K562 (cell line): ENCODE data around the gene SCLY. TPM values are rescaled to one million over a fixed set of nuclear protein-coding genes. Genes with fewer than 3 reads are reported as not detected.

Experiments used
- ATAC-seq: fragments of 200-7000 bp; cut with Tn5 transposase; 3 replicates; pipeline ENCODE4 v1.9.1; 2020; ENCODE audit warnings: moderate library complexity
- BruUV-seq: library from RNA; stranded (reverse); fragments of 400-500 nt; replicated peaks from 2 replicates; lab custom pipeline; 2021; lab: Mats Ljungman, UMichigan
- CTCF ChIA-PET: fragments of 300-600 bp; formaldehyde crosslinking; extraction: SDS; loops from one replicate; lab custom pipeline; 2021; ENCODE audit warnings: low intra/inter-chr PET ratio; lab: Yijun Ruan, JAX
- POLR2A ChIA-PET: fragments of 300-600, 350-650 bp; sonication (Branson Sonifier 250); formaldehyde crosslinking; extraction: SDS; loops from one replicate; lab custom pipeline; 2021; ENCODE audit warnings: antibody characterized with exemption, inconsistent platforms; lab: Yijun Ruan, JAX
- DNase-seq, 4 experiments: peaks; one replicate each; pipeline versions ENCODE4 v3.0.0 to v3.0.0-alpha.2; 2011 to 2018; ENCODE audit warnings: low spot score in 3 of 4, mixed read lengths in 3 of 4; ENCODE audit errors: extremely low read depth in 1 of 4
- FAIRE-seq: peaks from 2 replicates; lab custom pipeline; 2011; peaks lifted over from hg19 to GRCh38; lab: Jason Lieb, UNC
- H2AFZ ChIP-seq: 2 replicates; pipeline ENCODE4 v1.6.0; 2011; ENCODE audit warnings: low read depth, low read length, control low read depth, inconsistent platforms
- H3K27ac ChIP-seq: fragments of 200-600 bp; 3 replicates; pipeline ENCODE4 v1.8.0; 2011; ENCODE audit warnings: low read depth, mild to moderate bottlenecking, control low read depth, inconsistent platforms, low read length, moderate library complexity, mixed read lengths; ENCODE audit errors: extremely low read depth
- H3K27me3 ChIP-seq, 2 experiments: fragments of 300-600 bp in 1 of 2; 2 replicates in 1 of 2; 3 replicates in 1 of 2; pipeline versions ENCODE4 v1.6.0 to v1.8.0; 2011; ENCODE audit warnings: inconsistent platforms in 2 of 2, low read length in 2 of 2, mild to moderate bottlenecking in 1 of 2, mixed read lengths in 1 of 2, moderate library complexity in 1 of 2; ENCODE audit not compliant: control insufficient read depth in 2 of 2, insufficient read depth in 2 of 2
- H3K36me3 ChIP-seq: fragments of 300-600 bp; 3 replicates; pipeline ENCODE4 v1.8.0; 2011; ENCODE audit warnings: mild to moderate bottlenecking, low read length, inconsistent platforms; ENCODE audit not compliant: control insufficient read depth, insufficient read depth
- H3K4me1 ChIP-seq, 2 experiments: fragments of 200-600 bp in 1 of 2; replicated peaks in 1 of 2; 2 replicates in 1 of 2; 3 replicates in 1 of 2; pipeline versions ENCODE4 v1.5.1 to v1.8.0; 2011; ENCODE audit warnings: inconsistent platforms in 2 of 2, low read length in 2 of 2, mild to moderate bottlenecking in 1 of 2, mixed read lengths in 1 of 2, moderate library complexity in 1 of 2; ENCODE audit not compliant: control insufficient read depth in 2 of 2, insufficient read depth in 2 of 2
- H3K4me2 ChIP-seq: 2 replicates; pipeline ENCODE4 v1.6.1; 2011; ENCODE audit warnings: low read length, control low read depth, inconsistent platforms, mixed read lengths; ENCODE audit not compliant: insufficient read depth
- H3K4me3 ChIP-seq: fragments of 200-600 bp; sonication (generic), shearing (Covaris generic); 2 replicates; pipeline ENCODE4 v1.5.1; 2016; ENCODE audit warnings: control low read depth, inconsistent platforms
- H3K79me2 ChIP-seq: fragments of 200-600 bp; 3 replicates; pipeline ENCODE4 v1.8.0; 2011; ENCODE audit warnings: low read length, inconsistent platforms; ENCODE audit not compliant: control insufficient read depth, insufficient read depth
- H3K9ac ChIP-seq, 2 experiments: 2 replicates each; pipeline versions ENCODE4 v1.6.0 to v1.6.1; 2011; ENCODE audit warnings: low read depth in 2 of 2, low read length in 2 of 2, control low read depth in 1 of 2, inconsistent platforms in 1 of 2, mild to moderate bottlenecking in 1 of 2, mixed read lengths in 1 of 2; ENCODE audit not compliant: insufficient read depth in 1 of 2
- H3K9me1 ChIP-seq: one replicate; pipeline ENCODE4 v1.6.0; 2011; ENCODE audit warnings: inconsistent platforms, mild to moderate bottlenecking, low read length, moderate library complexity; ENCODE audit not compliant: control insufficient read depth, insufficient read depth
- H3K9me3 ChIP-seq: replicated peaks from 2 replicates; pipeline ENCODE4 v1.5.1; 2011; ENCODE audit warnings: low read depth, low read length, inconsistent platforms; ENCODE audit not compliant: control insufficient read depth, insufficient read depth
- H4K20me1 ChIP-seq: replicated peaks from 2 replicates; pipeline ENCODE4 v1.6.1; 2011; ENCODE audit warnings: low read length, inconsistent platforms, mixed read lengths; ENCODE audit not compliant: control insufficient read depth, insufficient read depth
- BHLHE40 ChIP-seq: IDR thresholded peaks from 2 replicates; pipeline ENCODE4 v1.6.1; 2011; ENCODE audit warnings: low read length, improper control_type of control experiment
- CBFB ChIP-seq: sonication (generic); formaldehyde crosslinking; IDR thresholded peaks from 2 replicates; pipeline ENCODE4 v1.4.0; 2020; ENCODE audit warnings: mild to moderate bottlenecking, missing genetic modification reagents
- CTBP1 ChIP-seq: fragments of 450-650 bp; IDR thresholded peaks from 2 replicates; pipeline ENCODE4 v1.6.1; 2016; ENCODE audit warnings: borderline replicate concordance
- FOXK1 ChIP-seq: sonication (generic); formaldehyde crosslinking; IDR thresholded peaks from 2 replicates; pipeline ENCODE4 v1.8.0; 2022; ENCODE audit warnings: missing genetic modification reagents, mild to moderate bottlenecking, borderline replicate concordance
- KLF1 ChIP-seq: fragments of 450-650 bp; IDR thresholded peaks from 2 replicates; pipeline ENCODE4 v1.6.1; 2016; ENCODE audit warnings: missing genetic modification characterization, missing compliant biosample characterization
- RAD51 ChIP-seq: fragments of 450-650 bp; IDR thresholded peaks from 2 replicates; pipeline ENCODE4 v1.7.1; 2016; ENCODE audit warnings: low read depth, mild to moderate bottlenecking, borderline replicate concordance
- SMAD4 ChIP-seq: fragments of 250-450 bp; sonication (Bioruptor Pico); conservative IDR thresholded peaks from 2 replicates; pipeline ENCODE4 v1.8.0; 2021; ENCODE audit warnings: inconsistent platforms, mild to moderate bottlenecking, moderate library complexity
- WGBS: fragments of 100-300 bp; shearing (Covaris generic); methylation state at CpG from one replicate; pipeline ENCODE4 v1.1.6; 2016; ENCODE audit warnings: low coverage, mixed read lengths; ENCODE audit not compliant: insufficient coverage; ENCODE audit errors: missing lambda C conversion rate; 5-methylcytosine and 5-hydroxymethylcytosine counted together
- in situ Hi-C: fragments of 300-500 bp; cut with MboI; formaldehyde crosslinking; loops from 4 replicates; pipeline ENCODE4 v1.15.0; 2018; ENCODE audit warnings: inconsistent platforms, mixed read lengths
- intact Hi-C: fragments of 100-400 bp; cut with micrococcal nuclease; formaldehyde crosslinking; loops from 2 replicates; pipeline ENCODE4 v1.14.2; 2022
- polyA plus RNA-seq, 8 experiments: library from polyadenylated mRNA; depleted of rRNA in 4 of 8; stranded (reverse) in 5 of 8; unstranded in 3 of 8; fragments of >200 nt; fragmentation: Nextera tagmentation in 2 of 8; fragmentation: Illumina TruSeq in 1 of 8; extraction: Ambion mirVana in 2 of 8; extraction: Trizol in 1 of 8; gene quantifications; 2 replicates each; pipeline versions ENCODE4 v1.2.1 to v1.2.3, GENCODE V29; 2011 to 2014; ENCODE audit warnings: inconsistent platforms in 1 of 8, missing spikeins in 1 of 8
- total RNA-seq, 7 experiments: library from RNA; depleted of rRNA in 6 of 7; stranded (reverse); fragments of >200 nt in 6 of 7; fragmentation: Illumina TruSeq in 2 of 7; extraction: Trizol in 2 of 7; gene quantifications; 2 replicates each; pipeline versions ENCODE4 v1.2.1 to v1.2.3, GENCODE V29; 2011 to 2021; ENCODE audit warnings: low replicate concordance in 1 of 7

Gene SCLY
- total and polyA plus RNA-seq, 9 of the 15 experiments (the other 6 are each of a cell fraction or from before 2014, with no cell fraction given), result 2.6 to 32.2 (median 21.1) TPM

GRCh38 chr2:238146884-238147544 lies 86.2 kb downstream of the SCLY start:
- 11% methylated on average over 5 of the region's 13 CpGs for WGBS
- Histone ChIP-seq H3K4me3 (no peak overlapping the region), H2AFZ (no peak overlapping the region), H4K20me1 (no peaks in the 10 kb centered on the region), H3K27ac (no peak overlapping the region), H3K4me1 (peaks cover 0 to 54% of the 10 kb centered on the region in 2 experiments; a peak in 4 of 5 replicates), H3K36me3 (no peaks in the 10 kb centered on the region), H3K9ac (peak overlapping the region in 1 of 2 experiments; percentile 79; a peak in 1 of 4 replicates), H3K79me2 (no peaks in the 10 kb centered on the region), H3K27me3 (no peaks in the 10 kb centered on the region; a peak in 1 of 5 replicates), H3K4me2 (no peak overlapping the region), H3K9me1 (no peaks in the 10 kb centered on the region), H3K9me3 (no peaks in the 10 kb centered on the region)
- no peak for DNase-seq
- POLR2A ChIA-PET, result interaction anchor here (0.6 to 0.7 kb wide), 2 partner anchors 19 to 875 kb away, joined by 3 read pairs; no protein-coding TSS in a partner anchor
- peak; percentile 53 for ATAC-seq
- intact Hi-C loops, result no loop called here
- in situ Hi-C loops, result no loop called here
- FAIRE-seq, result no peak
- BruUV-seq, result no TSS peak
- CTCF ChIA-PET, result no interaction called here
- TF ChIP-seq BHLHE40, result peak; percentile 50
- TF ChIP-seq FOXK1 (CRISPR knock-in tag), result no peak
- TF ChIP-seq CTBP1, result peak; percentile 66; the same call in 1 of the 2 replicates
- TF ChIP-seq CBFB, result no peak
- TF ChIP-seq SMAD4 (CRISPR knock-in tag), result no peak
- peak; percentile 33; the same call in 1 of the 2 replicates for TF ChIP-seq RAD51
- TF ChIP-seq KLF1 (tag), result 0 out of 2 replicates have a peak, but pooled peaks have one; percentile 19
